ENCODE data around the gene SEMA3D.

SEMA3D gene

DNA sequence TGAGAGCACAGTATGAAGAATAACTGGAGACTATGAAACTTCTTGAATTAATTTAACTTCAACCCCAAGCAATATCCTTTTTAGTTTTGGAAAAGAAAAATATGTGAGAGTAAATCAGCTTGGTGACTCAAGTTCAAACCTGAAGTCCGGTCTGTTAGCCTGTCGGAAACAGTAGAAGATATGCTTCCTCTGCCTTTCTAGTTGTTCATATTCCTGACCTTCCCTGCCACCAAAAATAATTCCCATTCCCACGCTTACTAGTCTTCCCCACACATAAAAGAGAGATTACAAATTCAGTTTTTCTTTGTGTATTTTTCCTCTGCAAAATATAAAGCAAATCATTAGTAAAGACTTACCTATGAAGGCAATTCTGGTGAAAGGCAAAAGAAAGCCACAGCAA, 3.6 kb downstream of the SEMA3D start:
- no peak for DNase-seq

GRCh38 chr7:85178531-85179298, 8.1 kb downstream of the SEMA3D start:
- DNase-seq: no peak

DNA sequence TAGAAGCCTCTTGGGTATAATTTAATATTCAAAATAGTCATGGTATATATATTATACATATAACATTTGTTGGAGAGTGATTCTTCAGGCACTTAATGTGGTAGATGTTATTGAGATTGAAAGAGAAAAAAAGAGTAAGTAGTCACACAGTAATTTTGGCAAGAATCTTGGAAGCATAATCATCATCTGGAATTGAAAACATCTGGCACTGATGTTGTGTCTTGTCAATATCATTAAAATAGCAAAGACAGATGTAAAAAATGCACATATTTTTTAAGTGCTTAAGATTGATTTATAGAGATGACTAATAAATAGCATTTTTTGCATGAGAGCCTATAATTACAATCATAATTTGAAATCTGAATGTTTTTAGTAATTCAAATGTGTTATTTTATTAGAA, 9.5 kb downstream of the SEMA3D start:
- peak; percentile 39 for DNase-seq

DNA sequence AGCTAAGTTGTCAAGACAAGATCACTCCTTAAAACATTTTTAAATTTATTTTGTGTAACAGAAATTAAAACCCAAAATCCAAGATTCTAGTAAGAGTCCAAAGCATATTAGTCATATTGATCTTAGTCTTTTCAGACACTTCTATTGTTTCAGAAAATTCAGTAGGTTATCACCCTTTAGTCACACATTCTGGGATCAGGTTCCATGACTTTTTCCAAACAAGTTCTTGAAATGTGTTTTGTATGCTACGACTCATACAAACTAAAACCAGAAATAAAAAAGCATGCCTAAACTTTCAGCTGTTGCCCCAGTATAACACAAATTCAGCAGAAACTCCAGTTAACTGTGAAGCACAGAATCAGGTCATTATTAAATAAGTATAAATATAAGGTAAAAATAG, 10.7 kb downstream of the SEMA3D start:
- DNase-seq: peak; percentile 50

- no peak for DNase-seq
Observed at GRCh38 chr7:85175217-85175616, 11.6 kb downstream of the SEMA3D start.

GRCh38 chr7:85172530-85172941, 14.3 kb downstream of the SEMA3D start:
- peak; percentile 51 for DNase-seq

DNA sequence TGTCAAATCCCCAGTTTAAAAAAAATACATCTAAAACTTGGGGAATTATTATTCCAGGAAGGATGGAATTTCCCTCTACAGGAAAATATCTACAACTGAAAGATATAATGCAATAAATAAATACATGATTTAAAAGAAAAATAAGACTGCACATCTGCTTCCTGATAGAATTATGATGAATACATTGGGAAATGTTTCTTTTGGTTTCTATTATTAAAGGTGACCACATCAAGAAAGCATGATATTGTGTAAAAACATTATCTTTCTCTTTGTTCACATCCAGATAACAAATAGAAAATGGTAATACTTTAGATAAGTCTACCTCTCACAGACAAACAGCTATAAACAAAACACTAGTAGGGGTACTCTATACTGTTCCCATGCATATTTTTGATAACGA, 19.2 kb downstream of the SEMA3D start:
- DNase-seq: no peak

DNA sequence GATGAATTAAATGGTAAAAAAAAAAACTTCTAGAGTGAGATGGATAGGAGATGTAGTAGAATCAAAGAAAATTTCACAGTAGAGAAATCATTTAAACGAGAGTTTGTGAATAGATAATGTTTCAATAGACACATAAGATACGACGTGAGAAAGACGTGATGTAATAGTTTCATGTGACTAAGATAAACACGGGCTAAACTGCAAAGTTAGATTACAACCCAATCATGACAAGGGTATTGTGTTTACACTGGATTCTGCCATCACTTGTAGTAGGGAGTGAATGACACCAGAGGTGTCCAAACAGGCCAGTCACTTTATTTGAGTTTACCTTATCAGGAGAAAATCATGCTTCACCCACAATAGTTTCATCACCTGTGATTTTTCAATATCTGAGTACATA, 21.6 kb downstream of the SEMA3D start:
- no peak for DNase-seq

DNA sequence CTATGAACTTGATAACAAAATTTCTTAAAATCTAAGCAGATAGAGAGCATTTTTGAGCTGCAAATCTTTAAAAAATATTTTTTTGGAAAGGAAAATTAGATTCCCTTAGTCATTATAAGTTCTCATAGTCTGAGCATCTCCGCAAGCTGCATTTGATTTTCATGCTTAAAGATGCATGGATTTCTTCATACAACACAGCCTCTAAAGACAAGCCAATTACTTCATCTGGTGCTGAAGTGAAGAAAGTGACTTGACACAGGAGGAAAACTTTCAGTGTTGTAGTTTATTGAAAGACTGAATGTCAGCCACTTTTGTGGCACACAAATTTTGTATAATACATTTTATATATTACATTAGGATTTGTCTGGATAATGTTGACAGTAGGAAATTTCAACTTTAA, 22.5 kb downstream of the SEMA3D start:
- no peak for DNase-seq

GRCh38 chr7:85162721-85163120, 24.1 kb downstream of the SEMA3D start:
- DNase-seq: no peak

DNA sequence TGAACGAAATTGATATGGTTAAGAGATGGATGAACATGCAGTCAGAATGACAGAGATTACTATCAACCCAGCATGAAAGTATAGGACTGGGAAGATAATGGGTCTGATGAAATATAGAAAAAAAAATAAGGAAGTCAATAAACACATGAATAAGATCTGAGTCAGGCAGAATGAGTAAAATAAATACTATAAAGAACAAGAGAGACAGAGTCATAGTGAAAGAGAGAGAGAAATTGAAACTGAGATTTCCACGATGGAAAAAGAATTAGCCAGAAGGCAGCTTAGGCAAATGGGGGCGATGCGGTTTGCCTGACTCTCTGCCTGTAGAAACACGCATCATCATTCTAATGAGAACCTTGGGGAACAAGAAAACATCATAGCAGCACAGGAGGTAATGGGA, 26.6 kb downstream of the SEMA3D start:
- peak; percentile 85 for DNase-seq

DNA sequence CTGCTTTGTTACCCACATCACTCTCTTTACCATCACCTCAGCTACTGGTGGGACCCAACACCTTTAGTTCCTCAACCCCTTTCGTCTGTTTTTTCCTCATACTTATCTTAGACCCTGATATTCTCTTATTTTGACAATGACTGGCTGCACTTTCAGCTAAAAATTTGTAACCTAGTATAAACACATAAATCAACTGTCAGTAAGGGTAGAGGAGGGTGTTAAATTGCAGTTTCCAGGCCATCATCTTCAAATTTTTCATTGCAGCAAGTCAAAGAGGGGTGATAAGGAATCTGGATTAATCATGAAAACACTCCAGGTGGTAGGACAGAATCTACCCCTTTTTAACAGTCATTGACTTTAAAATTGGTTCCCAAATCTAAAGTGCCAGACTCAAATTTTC, 27.9 kb downstream of the SEMA3D start:
- no peak for DNase-seq

DNA sequence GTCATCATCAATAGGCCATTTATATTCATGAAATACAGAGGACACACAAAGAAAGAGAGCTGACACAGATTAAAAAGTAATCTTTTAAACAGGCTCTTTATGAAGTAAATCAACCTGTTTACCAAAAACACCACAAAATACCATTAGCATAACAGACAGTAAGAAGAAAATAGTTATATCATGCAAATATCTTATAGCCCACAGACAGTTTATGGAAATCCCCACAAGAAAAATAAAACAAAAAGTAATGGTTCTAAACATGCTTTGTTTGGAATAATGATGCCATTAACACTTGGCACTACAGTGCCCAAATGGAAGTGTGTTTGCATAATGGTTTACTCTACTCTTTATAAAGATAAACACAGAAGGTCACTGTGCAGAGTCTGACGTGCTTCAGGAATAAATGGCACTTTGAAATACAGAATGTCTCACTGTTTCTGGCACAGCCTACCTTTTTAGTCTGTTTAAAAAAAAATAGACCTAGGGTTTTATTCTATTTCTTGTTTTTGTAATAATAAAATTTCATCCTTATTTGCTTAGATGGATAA, 30.1 kb downstream of the SEMA3D start:
- no peak for DNase-seq

DNA sequence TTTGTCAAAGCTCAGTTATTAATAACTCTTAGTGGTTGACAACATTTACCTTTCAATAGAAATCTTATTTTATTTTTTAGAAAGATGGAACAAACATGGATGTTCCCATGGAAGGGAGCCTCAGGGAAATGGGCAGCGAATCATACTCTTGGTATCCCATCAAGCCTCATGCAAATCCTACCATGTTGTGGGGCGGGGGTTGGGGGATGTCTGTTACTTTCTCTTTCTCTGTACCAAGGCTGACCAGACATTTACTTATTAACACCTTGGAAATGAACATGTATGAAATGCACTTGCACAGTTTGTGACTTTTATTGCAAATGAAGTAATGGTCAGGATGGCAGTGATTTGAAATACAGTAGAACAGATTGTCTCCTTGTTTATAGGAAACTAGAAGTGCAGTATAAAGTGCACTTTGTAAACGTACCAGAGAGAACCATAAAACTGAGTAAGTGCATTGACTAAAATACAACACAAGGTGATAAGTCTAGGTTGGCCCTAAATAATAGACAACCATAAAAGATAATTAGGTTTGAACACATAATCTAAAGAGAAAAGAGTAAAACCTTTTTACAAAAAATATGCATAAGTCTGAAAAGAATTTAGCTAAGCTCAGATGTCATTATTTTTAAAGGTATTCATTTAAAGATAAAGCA, 32.4 kb downstream of the SEMA3D start:
- DNase-seq: no peak

DNA sequence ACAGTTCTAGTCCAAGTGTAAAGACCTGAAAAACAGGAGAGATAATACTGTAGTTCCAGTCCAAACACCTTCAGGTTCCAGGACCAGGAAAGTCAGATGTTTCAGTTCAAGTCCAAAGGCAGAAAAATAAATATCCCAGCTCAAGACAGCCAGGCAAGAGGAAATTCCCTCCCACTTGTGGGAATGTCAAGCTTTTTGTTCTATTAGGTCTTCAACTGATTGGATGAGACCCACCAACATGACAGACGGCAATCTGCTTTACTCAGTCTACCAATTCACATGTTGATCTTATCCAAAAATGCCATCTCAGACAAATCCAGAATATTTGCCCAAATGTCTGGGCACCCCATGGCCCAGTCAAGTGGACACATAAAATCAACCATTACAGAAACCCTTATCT, 33.1 kb downstream of the SEMA3D start:
- no peak for DNase-seq

- no peak for DNase-seq
Observed at GRCh38 chr7:85150624-85151023, 36.2 kb downstream of the SEMA3D start.

DNA sequence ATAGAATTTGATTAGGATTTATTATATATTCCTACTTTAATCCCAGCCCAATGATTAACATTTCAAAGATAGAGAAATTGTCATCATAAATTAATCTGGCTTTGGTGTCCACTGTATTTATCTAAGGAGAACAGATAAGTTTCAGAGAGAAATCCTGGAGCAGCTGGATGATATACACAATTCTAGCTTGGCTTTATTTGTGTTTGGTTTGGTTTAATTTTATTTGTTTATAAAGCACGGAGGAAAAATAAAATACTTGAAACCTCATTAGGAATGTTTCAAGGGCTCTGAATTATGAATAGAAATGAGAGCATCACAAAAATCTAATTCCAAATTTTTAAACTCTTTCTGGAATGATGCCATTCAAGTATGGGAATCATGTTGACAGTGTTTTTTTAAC, 42.1 kb downstream of the SEMA3D start:
- no peak for DNase-seq

DNA sequence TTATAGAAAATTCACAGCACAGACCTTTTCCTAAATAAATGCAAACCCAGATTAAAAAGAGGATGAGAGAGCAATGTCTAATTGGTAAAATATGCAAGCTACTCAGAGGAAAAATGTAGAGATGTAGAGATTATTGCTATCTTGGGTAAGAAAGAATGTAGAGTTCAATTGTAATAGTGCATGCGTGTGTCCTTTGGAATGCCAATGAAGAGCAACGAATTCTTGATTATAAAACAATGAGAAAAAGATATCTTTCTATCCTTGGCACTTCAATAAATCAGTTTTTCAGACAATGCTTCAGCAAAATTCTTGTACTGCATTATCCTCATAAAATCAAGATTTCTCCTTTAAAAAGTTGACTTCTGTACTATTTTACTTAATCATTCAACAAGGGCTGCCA, 50.9 kb downstream of the SEMA3D start:
- DNase-seq: peak; percentile 92

GRCh38 chr7:85133560-85133959, 53.3 kb downstream of the SEMA3D start:
- DNase-seq: no peak

DNA sequence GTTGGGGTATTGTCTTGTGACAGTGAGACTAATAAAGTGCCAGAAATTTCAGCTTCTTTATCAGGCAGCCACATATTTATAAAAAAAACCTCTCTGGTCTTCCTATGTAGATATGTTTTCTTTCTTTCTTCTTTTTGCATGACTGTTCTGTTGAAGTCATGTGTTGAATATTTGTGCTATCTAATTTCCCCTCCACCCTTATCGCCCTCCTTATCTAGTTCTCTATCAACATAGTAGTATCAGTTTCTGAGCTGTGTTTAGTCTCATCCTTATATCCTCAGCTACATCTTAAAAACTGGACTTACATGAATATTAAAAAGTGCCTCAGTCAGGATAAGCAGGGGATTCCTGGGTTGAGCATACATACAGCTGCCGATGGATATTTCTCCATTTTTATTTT, 53.9 kb downstream of the SEMA3D start:
- no peak for DNase-seq

- no peak for DNase-seq
Observed at GRCh38 chr7:85130702-85131101, 56.2 kb downstream of the SEMA3D start.

DNA sequence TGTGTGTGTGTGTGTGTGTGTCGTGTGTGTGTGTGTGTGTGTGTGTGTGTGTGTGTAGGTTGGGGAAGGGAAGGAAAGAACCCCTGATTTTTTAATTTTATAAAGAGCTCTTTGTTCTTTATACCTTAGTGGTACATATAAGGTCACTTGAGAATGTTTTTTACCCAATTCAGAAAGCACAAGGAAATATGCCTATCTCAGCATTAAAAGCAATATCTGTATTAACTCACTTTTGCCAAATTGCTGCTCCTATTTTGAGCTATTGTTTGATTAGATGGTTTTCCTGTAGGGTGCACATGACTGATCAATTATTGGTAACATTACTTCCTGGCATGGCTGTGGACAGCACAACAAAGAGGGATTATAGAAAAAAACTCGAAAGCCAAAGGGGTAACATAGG, 60.5 kb downstream of the SEMA3D start:
- no peak for DNase-seq

GRCh38 chr7:85125651-85126131, 61.2 kb downstream of the SEMA3D start:
- no peak for DNase-seq

GRCh38 chr7:85125176-85125575, 61.7 kb downstream of the SEMA3D start:
- DNase-seq: no peak
